RWPE2 (cell line): ENCODE results near the gene SLC8A1.

Experiments used
- ATAC-seq: fragments of 200-7000 bp; cut with Tn5 transposase; 3 replicates; pipeline ENCODE4 v1.9.1; 2021; ENCODE audit warnings: low read depth
- DNase-seq: peaks from one replicate; pipeline ENCODE4 v3.0.0-alpha.2; 2020; ENCODE audit warnings: low spot score
- H3K27ac ChIP-seq: fragments of 450-650 bp; 2 replicates; pipeline ENCODE4 v1.5.1; 2017; ENCODE audit warnings: mild to moderate bottlenecking; ENCODE audit not compliant: poor library complexity, severe bottlenecking
- H3K27me3 ChIP-seq: fragments of 250-450 bp; sonication (Bioruptor Pico); 2 replicates; pipeline ENCODE4 v1.5.1; 2021; ENCODE audit warnings: mild to moderate bottlenecking, moderate library complexity; ENCODE audit not compliant: insufficient read depth, poor library complexity, severe bottlenecking
- H3K36me3 ChIP-seq: fragments of 250-450 bp; sonication (Bioruptor Pico); 2 replicates; pipeline ENCODE4 v1.5.1; 2020; ENCODE audit warnings: low read depth, mild to moderate bottlenecking, moderate library complexity
- H3K4me1 ChIP-seq: fragments of 250-450 bp; sonication (Bioruptor Pico); 2 replicates; pipeline ENCODE4 v1.5.1; 2021; ENCODE audit warnings: mild to moderate bottlenecking, moderate library complexity; ENCODE audit not compliant: insufficient read depth, poor library complexity, severe bottlenecking
- H3K4me3 ChIP-seq: fragments of 250-450 bp; sonication (Bioruptor Pico); 2 replicates; pipeline ENCODE4 v1.5.1; 2021; ENCODE audit warnings: mild to moderate bottlenecking, moderate library complexity; ENCODE audit not compliant: severe bottlenecking
- H3K9me3 ChIP-seq: fragments of 250-450 bp; sonication (Bioruptor Pico); 2 replicates; pipeline ENCODE4 v1.5.1; 2021; ENCODE audit warnings: mild to moderate bottlenecking, moderate library complexity; ENCODE audit not compliant: severe bottlenecking
- CTCF ChIP-seq: fragments of 450-650 bp; IDR thresholded peaks from one replicate; pipeline ENCODE4 v1.5.1; 2017; ENCODE audit warnings: mild to moderate bottlenecking, moderate library complexity; ENCODE audit not compliant: poor library complexity, severe bottlenecking

The SLC8A1 gene

GRCh38 chr2:40474306-40474705, 22.4 kb upstream of the SLC8A1 start:
- H3K4me1 ChIP-seq, result no peaks in the 10 kb centered on the region
- H3K27ac ChIP-seq, result no peak overlapping the region
- TF ChIP-seq CTCF, result no peak
- no peak overlapping the region for H3K4me3 ChIP-seq
- no peaks in the 10 kb centered on the region for H3K9me3 ChIP-seq
- no peak for DNase-seq
- H3K36me3 ChIP-seq, result no peaks in the 10 kb centered on the region
- ATAC-seq, result no peak
- H3K27me3 ChIP-seq, result no peaks in the 10 kb centered on the region

- H3K4me3 ChIP-seq, result no peak overlapping the region
- ATAC-seq (no peak), DNase-seq (no peak)
- no peaks in the 10 kb centered on the region for H3K36me3 ChIP-seq
- no peaks in the 10 kb centered on the region for H3K9me3 ChIP-seq
- no peak for TF ChIP-seq CTCF
- no peak overlapping the region for H3K27ac ChIP-seq
- H3K27me3 ChIP-seq, result no peaks in the 10 kb centered on the region
- H3K4me1 ChIP-seq, result no peaks in the 10 kb centered on the region
Observed at GRCh38 chr2:40471866-40472265, 20.0 kb upstream of the SLC8A1 start.

GRCh38 chr2:40470822-40471813, 19.2 kb upstream of the SLC8A1 start:
- Histone ChIP-seq H3K27ac (no peak overlapping the region), H3K4me1 (no peaks in the 10 kb centered on the region), H3K9me3 (no peaks in the 10 kb centered on the region), H3K4me3 (no peak overlapping the region), H3K27me3 (no peaks in the 10 kb centered on the region), H3K36me3 (no peaks in the 10 kb centered on the region)
- TF ChIP-seq CTCF, result no peak
- DNase-seq (no peak), ATAC-seq (no peak)

DNA sequence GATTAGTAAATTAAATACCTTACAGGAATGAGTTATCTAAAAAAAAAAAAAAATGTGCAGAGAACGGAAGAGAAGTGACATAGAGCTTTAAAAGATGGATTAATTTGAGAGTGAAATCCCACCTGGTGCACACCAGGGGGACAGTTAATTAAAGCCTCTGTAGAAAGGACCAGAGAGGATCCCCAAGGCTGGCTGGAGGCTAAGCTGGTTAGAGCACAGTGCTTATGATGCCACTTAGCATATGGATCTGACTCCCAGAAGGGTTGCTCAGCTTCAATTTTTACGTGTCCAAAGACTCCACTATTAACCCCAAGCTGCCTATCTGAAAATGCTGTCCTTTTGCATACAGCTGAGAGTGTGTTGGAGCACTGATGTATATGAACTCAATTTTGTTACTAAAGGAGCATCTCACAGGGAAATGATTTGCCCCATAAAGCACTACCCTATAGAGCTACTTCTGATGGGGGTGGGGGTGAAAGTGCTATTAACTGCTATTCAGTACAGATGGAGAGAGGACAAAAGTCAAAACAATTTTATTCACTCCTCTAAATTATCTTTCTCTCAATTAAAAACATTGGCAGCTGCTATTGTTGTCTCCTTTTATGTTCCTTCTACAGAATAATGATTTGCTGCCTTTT, 15.2 kb upstream of the SLC8A1 start:
- TF ChIP-seq CTCF, result no peak
- Histone ChIP-seq H3K27me3 (no peaks in the 10 kb centered on the region), H3K27ac (no peak overlapping the region), H3K4me1 (no peaks in the 10 kb centered on the region), H3K36me3 (no peaks in the 10 kb centered on the region), H3K9me3 (no peaks in the 10 kb centered on the region), H3K4me3 (no peak overlapping the region)
- DNase-seq (no peak), ATAC-seq (no peak)
